GM12872 (cell line): ENCODE measurements around the gene PTPRD.

Experiments
- TF ChIP-seq, protein P1 (sequence below): IDR thresholded peaks from 3 replicates; pipeline ENCODE4 v1.5.1; 2011; ENCODE audit warnings: low read depth, mild to moderate bottlenecking, low read length, moderate library complexity; ENCODE audit not compliant: insufficient read depth

The PTPRD gene

DNA sequence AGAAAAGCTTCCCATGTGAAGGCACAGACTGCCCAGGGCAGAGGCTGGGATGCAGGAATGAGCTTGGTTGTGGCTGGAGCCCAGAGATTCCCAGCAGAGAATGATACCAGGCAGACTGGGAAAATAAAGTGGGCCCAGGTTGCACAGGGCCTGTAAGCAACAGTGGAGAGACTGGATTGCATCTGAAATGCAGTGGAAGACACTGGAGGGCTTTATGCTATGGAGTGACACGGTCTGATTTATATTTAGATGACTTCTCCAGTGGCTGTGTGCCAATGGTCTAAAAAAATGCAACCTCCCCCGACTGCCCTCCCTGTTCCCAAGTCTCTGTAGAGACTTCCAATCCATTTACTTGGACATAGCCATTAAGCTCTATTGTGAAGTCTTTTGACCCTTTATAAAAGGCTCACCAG lies 1862.2 kb downstream of the PTPRD start:
- TF ChIP-seq, protein P1, sequence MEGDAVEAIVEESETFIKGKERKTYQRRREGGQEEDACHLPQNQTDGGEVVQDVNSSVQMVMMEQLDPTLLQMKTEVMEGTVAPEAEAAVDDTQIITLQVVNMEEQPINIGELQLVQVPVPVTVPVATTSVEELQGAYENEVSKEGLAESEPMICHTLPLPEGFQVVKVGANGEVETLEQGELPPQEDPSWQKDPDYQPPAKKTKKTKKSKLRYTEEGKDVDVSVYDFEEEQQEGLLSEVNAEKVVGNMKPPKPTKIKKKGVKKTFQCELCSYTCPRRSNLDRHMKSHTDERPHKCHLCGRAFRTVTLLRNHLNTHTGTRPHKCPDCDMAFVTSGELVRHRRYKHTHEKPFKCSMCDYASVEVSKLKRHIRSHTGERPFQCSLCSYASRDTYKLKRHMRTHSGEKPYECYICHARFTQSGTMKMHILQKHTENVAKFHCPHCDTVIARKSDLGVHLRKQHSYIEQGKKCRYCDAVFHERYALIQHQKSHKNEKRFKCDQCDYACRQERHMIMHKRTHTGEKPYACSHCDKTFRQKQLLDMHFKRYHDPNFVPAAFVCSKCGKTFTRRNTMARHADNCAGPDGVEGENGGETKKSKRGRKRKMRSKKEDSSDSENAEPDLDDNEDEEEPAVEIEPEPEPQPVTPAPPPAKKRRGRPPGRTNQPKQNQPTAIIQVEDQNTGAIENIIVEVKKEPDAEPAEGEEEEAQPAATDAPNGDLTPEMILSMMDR: no peak

DNA sequence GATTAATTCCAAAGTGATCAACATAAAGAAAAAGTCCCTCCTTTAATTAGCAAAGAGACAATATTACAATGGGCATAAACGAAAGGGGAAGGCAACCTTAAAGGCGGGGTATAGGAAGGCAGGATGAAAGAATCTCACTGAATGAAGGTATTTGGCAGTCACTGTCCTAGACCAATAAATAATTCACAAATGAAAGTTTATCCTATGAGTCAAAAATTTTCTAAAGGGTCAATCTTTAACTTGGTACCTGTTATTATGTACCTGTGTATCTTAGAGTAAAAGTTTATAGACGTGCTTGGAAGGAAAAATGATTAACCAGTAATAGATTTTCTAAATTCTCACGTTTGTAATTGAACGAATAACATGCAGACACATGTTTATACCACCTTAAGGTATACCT lies 1867.5 kb downstream of the PTPRD start:
- TF ChIP-seq, protein P1: no peak

DNA sequence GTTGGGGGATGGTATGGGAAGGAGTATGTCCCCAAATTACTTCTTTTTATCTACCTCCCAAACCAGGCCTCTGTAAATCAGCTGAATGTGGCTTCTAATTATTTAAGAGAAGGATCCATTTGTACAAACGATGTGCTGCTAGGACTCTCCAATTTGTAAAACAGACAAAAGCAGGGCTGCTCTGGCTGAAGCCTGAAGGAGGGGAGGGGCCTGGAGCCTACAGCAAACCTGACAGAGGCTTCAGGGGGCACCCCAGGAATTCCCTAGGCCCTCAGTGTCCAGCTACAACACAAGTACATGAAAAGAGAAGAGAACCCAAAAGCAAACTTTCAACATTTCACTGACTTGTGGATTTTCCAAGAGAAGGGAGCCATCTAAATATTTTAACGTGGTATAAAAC lies 1873.9 kb downstream of the PTPRD start:
- TF ChIP-seq, protein P1: no peak

DNA sequence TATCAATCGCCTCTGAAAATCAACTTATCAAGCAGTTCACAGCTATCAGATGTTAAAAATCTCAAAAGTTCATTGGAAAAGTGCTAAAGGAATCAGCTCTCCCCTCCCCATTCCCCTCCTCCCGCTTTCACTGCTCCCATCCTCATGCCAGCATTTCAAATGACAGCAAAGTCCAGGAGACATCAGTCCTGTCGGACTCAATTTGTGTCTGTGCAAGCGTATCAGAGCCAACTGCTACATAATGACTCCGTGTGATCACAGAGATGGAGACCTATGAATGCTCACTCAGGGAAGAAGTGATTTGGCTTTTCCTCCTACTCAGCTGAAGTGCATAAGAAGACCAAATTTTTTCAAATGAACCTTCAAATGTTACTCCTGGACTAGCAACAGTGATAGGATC lies 1876.0 kb downstream of the PTPRD start:
- TF ChIP-seq, protein P1: no peak

DNA sequence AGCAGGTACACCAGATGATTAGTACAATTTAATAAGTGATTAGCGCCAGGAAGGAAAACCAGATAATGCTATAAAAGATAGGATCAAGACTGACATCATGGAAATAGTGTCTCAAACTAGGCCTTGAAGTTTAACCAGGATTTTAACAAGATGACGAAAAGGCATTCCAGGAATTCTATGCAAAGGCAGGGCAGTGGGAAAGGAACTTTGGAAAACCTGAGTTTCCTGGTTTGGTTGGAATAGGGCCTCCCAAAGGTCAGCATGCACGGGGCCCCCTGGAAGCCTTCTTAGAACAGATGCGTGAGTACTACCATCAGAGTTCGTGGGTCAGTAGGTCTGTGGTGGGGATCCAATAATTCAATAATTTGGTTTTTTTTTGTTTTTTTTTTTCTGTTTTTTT lies 1878.0 kb downstream of the PTPRD start:
- TF ChIP-seq, protein P1: no peak

DNA sequence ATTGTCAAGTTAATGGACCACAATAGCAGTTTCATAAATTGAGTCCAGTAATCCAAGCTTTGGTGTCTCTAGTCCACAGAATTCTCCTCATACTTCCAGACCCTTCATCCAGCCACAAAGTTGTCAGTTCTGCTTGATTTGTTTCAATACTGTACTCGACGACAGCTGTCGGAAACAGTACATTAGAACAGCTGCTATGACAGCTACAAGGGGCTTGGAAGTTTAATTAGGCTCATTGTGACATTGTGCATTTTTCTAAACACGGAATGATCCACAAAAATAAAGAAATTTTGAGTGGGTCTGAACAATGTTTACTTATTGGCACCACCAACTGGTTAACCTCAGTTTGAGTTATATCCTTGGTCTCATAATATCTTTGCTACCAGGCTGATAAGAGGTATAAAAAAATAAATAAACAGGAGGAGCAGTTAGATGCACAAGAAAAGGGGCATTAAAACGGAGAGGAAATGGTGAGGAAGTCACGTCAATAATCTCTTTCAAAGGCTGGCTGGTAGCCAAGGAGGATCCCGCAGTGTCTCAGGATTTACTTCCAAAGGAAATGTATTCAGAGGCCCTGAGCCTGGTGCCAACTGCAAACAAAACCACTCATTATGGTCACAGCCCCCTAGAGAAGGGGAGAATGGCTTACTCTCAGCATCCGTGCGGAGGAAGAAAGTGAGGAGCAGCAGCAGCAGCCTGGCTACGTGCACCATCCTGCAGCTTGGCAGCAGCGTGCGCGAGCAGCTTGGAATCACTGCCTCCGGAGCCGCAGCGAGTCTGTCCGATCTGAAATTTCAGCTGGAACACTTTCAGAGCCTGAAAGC lies 1879.5 kb downstream of the PTPRD start:
- TF ChIP-seq, protein P1: no peak

DNA sequence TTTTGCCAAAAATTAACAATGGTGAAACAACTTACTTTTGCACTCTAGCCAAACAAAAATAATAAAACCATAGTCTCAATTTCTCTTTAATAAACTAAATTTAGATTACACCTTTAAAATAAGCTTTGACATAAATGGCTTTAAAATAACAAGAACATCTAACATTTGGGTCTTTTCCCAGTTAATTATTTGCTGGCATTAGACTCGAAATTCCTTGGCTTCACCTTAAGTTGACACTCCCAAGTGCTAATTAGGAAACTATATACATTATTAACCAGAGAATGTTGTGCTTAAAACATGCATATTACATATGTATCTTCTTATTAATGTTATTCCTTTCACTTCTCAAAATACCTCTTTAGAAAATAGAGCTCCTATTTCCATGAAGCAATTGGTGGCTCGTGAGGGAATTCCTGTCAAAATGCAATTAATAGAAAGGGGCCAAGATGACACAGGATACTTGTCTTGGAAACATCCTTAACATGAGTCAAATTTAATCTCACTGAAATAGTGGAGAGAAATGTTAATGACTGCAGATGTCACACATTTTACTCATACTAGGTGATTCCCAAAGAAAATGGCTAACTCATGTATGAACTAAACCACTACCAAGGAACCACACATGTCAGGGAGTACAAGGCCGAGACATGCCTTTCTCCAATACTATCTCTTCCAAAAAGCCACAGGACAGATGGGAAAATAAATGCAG lies 1880.3 kb downstream of the PTPRD start:
- TF ChIP-seq, protein P1: no peak
